Gastrocnemius medialis (tissue), 4 donors: ENCODE measurements around the gene LRRC52.

Source experiments
- CTCF ChIP-seq, 5 experiments: fragments of 450-650 bp in 3 of 5; fragments of 200-600 bp in 2 of 5; sonication (generic) in 2 of 5; IDR thresholded peaks in 4 of 5; conservative IDR thresholded peaks in 1 of 5; 1 replicate in 4 of 5; 2 replicates in 1 of 5; pipeline ENCODE4 v1.5.1; 2016 to 2019; ENCODE audit warnings: antibody characterized with exemption in 5 of 5, mild to moderate bottlenecking in 3 of 5, moderate library complexity in 3 of 5
- POLR2A ChIP-seq, 2 donors: fragments of 450-650 bp; IDR thresholded peaks; one replicate each; pipeline ENCODE4 v1.6.1; 2017; ENCODE audit warnings: antibody characterized with exemption in 2 of 2, mild to moderate bottlenecking in 2 of 2, moderate library complexity in 2 of 2

- TF ChIP-seq POLR2A (IDR thresholded peaks at IDR 0.05) (no peak), CTCF (IDR thresholded peaks at IDR 0.05 in 4 of 5, conservative IDR thresholded peaks at IDR 0.05 in 1 of 5) (no peak)
Measured at GRCh38 chr1:165565751-165566490, 22.1 kb downstream of the LRRC52 start.
